ENCODE data around the gene CYP39A1.

The CYP39A1 gene

GRCh38 chr6:46509981-46510510 lies 142.6 kb downstream of the CYP39A1 start:
- TF ChIP-seq GABPA (IDR thresholded peaks at IDR 0.05; ENCODE audit: low read depth) (no peak), CTCF (IDR thresholded peaks at IDR 0.05; ENCODE audit: insufficient read depth, low read length) (no peak), REST (IDR thresholded peaks at IDR 0.05; ENCODE audit: insufficient replicate concordance, low read depth) (no peak), POLR2AphosphoS5 (IDR thresholded peaks at IDR 0.05; ENCODE audit: low read depth) (no peak), SPI1 (IDR thresholded peaks at IDR 0.05; ENCODE audit: borderline replicate concordance, low read depth) (no peak)
- DNase-seq (ENCODE audit: low read depth in 1 of 2, low spot score in 1 of 2), result no peak
- H3K27ac ChIP-seq (replicated peaks), result no peak overlapping the region
- no peaks in the 10 kb centered on the region for H3K27me3 ChIP-seq (ENCODE audit: insufficient read depth, poor library complexity, severe bottlenecking)
- no peak overlapping the region for H3K4me3 ChIP-seq (replicated peaks; ENCODE audit: insufficient read depth, low read length)

GRCh38 chr6:46509063-46509462 lies 143.6 kb downstream of the CYP39A1 start:
- no peak for DNase-seq (ENCODE audit: low read depth in 1 of 2, low spot score in 1 of 2)
- TF ChIP-seq POLR2AphosphoS5 (IDR thresholded peaks at IDR 0.05; ENCODE audit: low read depth) (no peak), REST (IDR thresholded peaks at IDR 0.05; ENCODE audit: insufficient replicate concordance, low read depth) (no peak), CTCF (IDR thresholded peaks at IDR 0.05; ENCODE audit: insufficient read depth, low read length) (no peak), SPI1 (IDR thresholded peaks at IDR 0.05; ENCODE audit: borderline replicate concordance, low read depth) (no peak), GABPA (IDR thresholded peaks at IDR 0.05; ENCODE audit: low read depth) (no peak)
- Histone ChIP-seq H3K27me3 (ENCODE audit: insufficient read depth, poor library complexity, severe bottlenecking) (no peaks in the 10 kb centered on the region), H3K4me3 (replicated peaks; ENCODE audit: insufficient read depth, low read length) (no peak overlapping the region), H3K27ac (replicated peaks) (no peak overlapping the region)

- Histone ChIP-seq H3K4me3 (replicated peaks; ENCODE audit: insufficient read depth, low read length) (no peak overlapping the region), H3K27ac (replicated peaks) (no peak overlapping the region), H3K27me3 (ENCODE audit: insufficient read depth, poor library complexity, severe bottlenecking) (no peaks in the 10 kb centered on the region)
- DNase-seq (ENCODE audit: low read depth in 1 of 2, low spot score in 1 of 2), result no peak
- TF ChIP-seq POLR2AphosphoS5 (IDR thresholded peaks at IDR 0.05; ENCODE audit: low read depth), result no peak
- no peak for TF ChIP-seq CTCF (IDR thresholded peaks at IDR 0.05; ENCODE audit: insufficient read depth, low read length)
- no peak for TF ChIP-seq SPI1 (IDR thresholded peaks at IDR 0.05; ENCODE audit: borderline replicate concordance, low read depth)
- no peak for TF ChIP-seq REST (IDR thresholded peaks at IDR 0.05; ENCODE audit: insufficient replicate concordance, low read depth)
- no peak for TF ChIP-seq GABPA (IDR thresholded peaks at IDR 0.05; ENCODE audit: low read depth)
Observed at GRCh38 chr6:46507426-46507825, 145.2 kb downstream of the CYP39A1 start.

Data from HL-60 (cell line).